Small intestine (tissue), 16 donors: ENCODE data around the gene AMY2A. TPM values are rescaled to one million over a fixed set of nuclear protein-coding genes. Genes with fewer than 3 reads are reported as not detected.
"Not testable (repeated sequence)": the region's sequence is repeated elsewhere in the genome, so short reads cannot be mapped to it uniquely, and the experiment has no call there.

Source experiments
- DNase-seq, 2 donors: peaks; one replicate each; pipeline versions ENCODE4 v3.0.0 to v3.0.0-alpha.2; 2013
- FAIRE-seq: peaks from 2 replicates; lab custom pipeline; 2012; peaks lifted over from hg19 to GRCh38; lab: Jason Lieb, UNC
- H3K27ac ChIP-seq, 3 donors: one replicate each; pipeline ENCODE4 v1.5.1; 2013; ENCODE audit warnings: low read length in 2 of 3, mild to moderate bottlenecking in 2 of 3, control low read depth in 1 of 3, inconsistent platforms in 1 of 3, low read depth in 1 of 3, moderate library complexity in 1 of 3
- H3K27me3 ChIP-seq, 3 donors: one replicate each; pipeline ENCODE4 v1.6.1; 2013; ENCODE audit warnings: low read length in 3 of 3, inconsistent platforms in 1 of 3; ENCODE audit not compliant: control insufficient read depth in 3 of 3, insufficient read depth in 3 of 3
- H3K36me3 ChIP-seq, 3 donors: one replicate each; pipeline ENCODE4 v1.6.1; 2013; ENCODE audit warnings: low read length in 3 of 3, inconsistent platforms in 1 of 3, low read depth in 1 of 3, mild to moderate bottlenecking in 1 of 3, moderate library complexity in 1 of 3; ENCODE audit not compliant: control insufficient read depth in 3 of 3, insufficient read depth in 2 of 3
- H3K4me1 ChIP-seq, 3 donors: one replicate each; pipeline ENCODE4 v1.6.1; 2013; ENCODE audit warnings: low read length in 2 of 3, inconsistent platforms in 1 of 3, low read depth in 1 of 3, mild to moderate bottlenecking in 1 of 3, moderate library complexity in 1 of 3; ENCODE audit not compliant: control insufficient read depth in 3 of 3, insufficient read depth in 2 of 3
- H3K4me3 ChIP-seq, 3 donors: one replicate each; pipeline ENCODE4 v1.5.1; 2013; ENCODE audit warnings: low read length in 3 of 3, control low read depth in 1 of 3, inconsistent platforms in 1 of 3, low read depth in 1 of 3, mild to moderate bottlenecking in 1 of 3, moderate library complexity in 1 of 3
- H3K9me3 ChIP-seq, 2 donors: one replicate each; pipeline ENCODE4 v1.6.1; 2013; ENCODE audit warnings: low read depth in 1 of 2, low read length in 1 of 2; ENCODE audit not compliant: control insufficient read depth in 2 of 2, insufficient read depth in 1 of 2
- WGBS, 3 donors: extraction: QIAGEN DNeasy Blood & Tissue Kit; methylation state at CpG; one replicate each; pipeline ENCODE4 v1.1.7; 2013; 5-methylcytosine and 5-hydroxymethylcytosine counted together
- long read RNA-seq, 10 donors: transcript quantifications; one replicate each; lab custom pipeline, GENCODE V29; 2026
- polyA plus RNA-seq, 4 donors: library from polyadenylated mRNA; stranded (reverse) in 3 of 4; unstranded in 1 of 4; fragments of 200-250 nt in 3 of 4; fragments of 120-200 nt in 1 of 4; gene quantifications; one replicate each; pipeline versions ENCODE4 v1.2.1 to v1.2.3, GENCODE V29; 2013
- donor health status: healthy with polysubstance abuse.
- donor health status: control.
- donor health status: control.
- donor health status: Bipolar disorder and iron deficiency.
- donor health status: healthy.

Gene AMY2A
- polyA plus RNA-seq = 1 to 10 TPM in 2 of 4 donors, not detected in 2; 1.6 to 2.7 TPM
- long read RNA-seq, donor 1 = 0 reads
- long read RNA-seq, donor 2 = 0 reads
- long read RNA-seq, donor 3 = 0 reads
- long read RNA-seq, donor 4 = 0 reads
- long read RNA-seq, donor 5 = 0 reads
- long read RNA-seq, donor 6 = 0 reads
- long read RNA-seq, donor 7 = 0 reads
- long read RNA-seq, donor 8 = 0 reads
- long read RNA-seq, donor 9 = 0 reads
- long read RNA-seq, donor 10 = 0 reads

- not testable (repeated sequence) for FAIRE-seq, H3K4me1 ChIP-seq, H3K4me3 ChIP-seq, H3K36me3 ChIP-seq, H3K9me3 ChIP-seq, DNase-seq, H3K27ac ChIP-seq, H3K27me3 ChIP-seq
- WGBS, 3 donors = 86 to 90% (median 87%) methylated on average over 3 of the region's 3 CpGs
These were observed at the start of gene AMY2A for GRCh38 chr1:103616994-103617477. TSS of gene AMY2A (plus strand) at chr1:103617427. CDS start at chr1:103617441, 14 bp downstream.

- H3K36me3 ChIP-seq = peaks cover 0 to 5% (median 0%) of the 10 kb centered on the region in 3 donors
- no peaks in the 10 kb centered on the region for H3K4me1 ChIP-seq
- H3K9me3 ChIP-seq = peaks cover 0 to 4% of the 10 kb centered on the region in 2 donors
- 93 to 98% (median 96%) methylated on average over 7 of the region's 7 CpGs for WGBS, 3 donors
- H3K27ac ChIP-seq = no peak overlapping the region
- FAIRE-seq (no peak), DNase-seq (no peak)
- H3K4me3 ChIP-seq = no peak overlapping the region
- H3K27me3 ChIP-seq = no peaks in the 10 kb centered on the region
These were observed 47.7 kb upstream of the AMY2A start for GRCh38 chr1:103569493-103569892.

- not testable (repeated sequence) for H3K36me3 ChIP-seq, H3K27ac ChIP-seq, H3K9me3 ChIP-seq, DNase-seq, H3K4me1 ChIP-seq, FAIRE-seq, H3K27me3 ChIP-seq, H3K4me3 ChIP-seq
- WGBS, 3 donors = 76 to 93% (median 90%) methylated on average over 1 to 2 of the region's 2 CpGs
These were observed 45.9 kb upstream of the AMY2A start, which contains the start of gene AMY2B for GRCh38 chr1:103571289-103571688. TSS of gene AMY2B (plus strand) at chr1:103571589. CDS start at chr1:103571603, 14 bp downstream.

- Histone ChIP-seq H3K4me3 (no peak overlapping the region), H3K27me3 (no peaks in the 10 kb centered on the region), H3K4me1 (no peaks in the 10 kb centered on the region), H3K9me3 (no peaks in the 10 kb centered on the region), H3K36me3 (no peaks in the 10 kb centered on the region), H3K27ac (no peak overlapping the region)
- DNase-seq (no peak), FAIRE-seq (no peak)
These were observed 41.2 kb upstream of the AMY2A start for GRCh38 chr1:103576065-103576464.

DNA sequence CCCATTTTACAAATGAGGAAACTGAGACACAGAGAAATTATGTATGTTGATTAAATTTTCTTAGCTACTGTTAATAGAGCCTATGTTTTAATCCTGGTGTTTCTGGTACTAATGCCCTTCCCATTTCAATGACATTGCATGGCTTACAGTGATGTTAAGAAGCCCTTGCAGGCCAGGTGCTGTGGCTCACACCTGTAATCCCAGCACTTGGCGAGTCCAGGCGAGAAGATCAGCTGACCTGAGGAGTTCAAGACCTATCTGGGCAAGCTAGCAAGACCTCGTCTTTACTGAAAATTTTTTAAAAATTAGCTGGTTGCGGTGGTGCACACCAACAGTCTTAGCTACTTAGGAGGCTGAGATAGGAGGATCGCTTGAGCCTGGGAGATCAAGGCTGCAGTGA, 40.4 kb upstream of the AMY2A start:
- H3K9me3 ChIP-seq, H3K4me3 ChIP-seq, H3K4me1 ChIP-seq, H3K27ac ChIP-seq, H3K36me3 ChIP-seq, DNase-seq, FAIRE-seq, H3K27me3 ChIP-seq: not testable (repeated sequence)
- WGBS, 3 donors = 91 to 98% (median 96%) methylated on average over 3 to 4 of the region's 5 CpGs

DNA sequence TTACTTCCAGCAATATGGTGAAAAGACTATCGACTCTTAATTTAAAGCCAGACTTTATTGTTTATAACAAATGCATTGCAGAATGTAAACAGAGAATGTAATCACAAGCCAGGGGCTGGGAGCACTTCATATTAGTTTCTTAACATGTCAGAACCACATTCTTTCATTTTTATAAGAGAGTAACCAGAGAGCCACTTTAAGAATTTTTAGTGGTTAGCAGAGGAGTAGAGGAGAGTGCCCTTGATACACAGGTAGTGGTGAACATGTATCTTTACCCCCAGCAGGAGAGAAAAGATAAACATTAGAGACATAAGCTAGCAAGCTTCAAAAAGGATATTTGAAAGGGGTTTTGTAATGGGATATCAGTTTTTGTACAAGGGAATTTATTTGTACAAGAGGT, 34.8 kb upstream of the AMY2A start:
- H3K4me1 ChIP-seq = no peaks in the 10 kb centered on the region
- no peaks in the 10 kb centered on the region for H3K27me3 ChIP-seq
- H3K9me3 ChIP-seq = no peaks in the 10 kb centered on the region
- H3K36me3 ChIP-seq = no peaks in the 10 kb centered on the region
- DNase-seq = no peak
- FAIRE-seq = no peak
- H3K4me3 ChIP-seq = no peak overlapping the region
- H3K27ac ChIP-seq = no peak overlapping the region
- WGBS, 3 donors = 57 to 81% (median 79%) methylated on average over 1 of the region's 1 CpG

DNA sequence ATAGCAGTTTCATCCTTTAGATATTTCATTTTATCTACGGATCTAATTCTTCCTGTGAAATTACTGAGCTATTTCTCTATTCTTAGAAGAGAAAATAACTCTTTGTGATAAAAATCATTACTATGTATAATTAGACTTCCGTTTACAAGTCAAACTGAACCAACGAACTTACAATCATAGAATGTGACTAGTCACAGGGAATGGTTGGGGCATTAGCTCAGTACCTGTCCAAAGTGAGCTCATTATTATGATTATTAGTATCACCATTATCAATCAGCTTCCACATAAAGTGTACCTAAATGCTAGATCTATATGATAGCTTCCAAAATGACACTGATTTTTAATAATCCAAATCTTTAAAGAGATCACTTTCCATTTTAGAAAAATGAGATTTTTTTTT, 33.3 kb upstream of the AMY2A start:
- 74 to 79% (median 75%) methylated on average over 3 of the region's 3 CpGs for WGBS, 3 donors
- Histone ChIP-seq H3K27ac (no peak overlapping the region), H3K4me1 (no peaks in the 10 kb centered on the region), H3K9me3 (peaks cover 0 to 7% of the 10 kb centered on the region in 2 donors), H3K27me3 (no peaks in the 10 kb centered on the region), H3K4me3 (no peak overlapping the region), H3K36me3 (no peaks in the 10 kb centered on the region)
- FAIRE-seq = no peak
- DNase-seq = no peak

GRCh38 chr1:103584537-103584936, 32.7 kb upstream of the AMY2A start:
- Histone ChIP-seq H3K9me3 (peaks cover 0 to 13% of the 10 kb centered on the region in 2 donors), H3K27me3 (no peaks in the 10 kb centered on the region), H3K36me3 (no peaks in the 10 kb centered on the region), H3K4me1 (no peaks in the 10 kb centered on the region), H3K27ac (no peak overlapping the region), H3K4me3 (no peak overlapping the region)
- no peak for FAIRE-seq
- 58 to 76% (median 70%) methylated on average over 2 of the region's 2 CpGs for WGBS, 3 donors
- no peak for DNase-seq

- not testable (repeated sequence) for H3K9me3 ChIP-seq, H3K27ac ChIP-seq, H3K36me3 ChIP-seq, DNase-seq, H3K4me3 ChIP-seq, H3K4me1 ChIP-seq, H3K27me3 ChIP-seq
- FAIRE-seq = peak; percentile 5
- no CpG with 5 or more reads among the region's 3 CpGs for WGBS, 3 donors
These were observed 14.5 kb upstream of the AMY2A start for GRCh38 chr1:103602740-103603139.
